Osteocyte (in vitro differentiated cells): ENCODE data around the gene ACOXL. TPM values are rescaled to one million over a fixed set of nuclear protein-coding genes. Genes with fewer than 3 reads are reported as not detected.

Source experiments
- DNase-seq: peaks from one replicate; pipeline ENCODE4 v3.0.0; 2021; ENCODE audit warnings: mixed read lengths; ENCODE audit not compliant: unreplicated experiment; ENCODE audit errors: extremely low spot score
- H3K27ac Mint-ChIP-seq: one replicate; pipeline ENCODE4 v1.8.0; 2021; ENCODE audit warnings: mild to moderate bottlenecking, mixed read lengths; ENCODE audit not compliant: unreplicated experiment
- H3K27me3 Mint-ChIP-seq: one replicate; pipeline ENCODE4 v1.8.0; 2021; ENCODE audit warnings: mixed read lengths; ENCODE audit not compliant: unreplicated experiment
- H3K36me3 Mint-ChIP-seq: one replicate; pipeline ENCODE4 v1.8.0; 2021; ENCODE audit warnings: mixed read lengths; ENCODE audit not compliant: unreplicated experiment
- H3K4me1 Mint-ChIP-seq: one replicate; pipeline ENCODE4 v1.8.0; 2021; ENCODE audit warnings: mixed read lengths; ENCODE audit not compliant: unreplicated experiment
- H3K4me3 Mint-ChIP-seq: one replicate; pipeline ENCODE4 v1.8.0; 2021; ENCODE audit warnings: mild to moderate bottlenecking, moderate library complexity, mixed read lengths; ENCODE audit not compliant: unreplicated experiment
- H3K9me3 Mint-ChIP-seq: one replicate; pipeline ENCODE4 v1.8.0; 2021; ENCODE audit warnings: mixed read lengths; ENCODE audit not compliant: unreplicated experiment
- total RNA-seq: library from RNA; stranded (reverse); gene quantifications from 2 replicates; pipeline ENCODE4 v1.2.1, GENCODE V29; 2021
- TF ChIP-seq, protein P1 (sequence below): fragments of 200-600 bp; sonication (generic); IDR thresholded peaks from 2 replicates; pipeline ENCODE4 v1.5.0; 2021; ENCODE audit warnings: antibody characterized with exemption, mild to moderate bottlenecking, moderate library complexity

The ACOXL gene
- total RNA-seq, 1 donor from 2014 or later, result not detected

DNA sequence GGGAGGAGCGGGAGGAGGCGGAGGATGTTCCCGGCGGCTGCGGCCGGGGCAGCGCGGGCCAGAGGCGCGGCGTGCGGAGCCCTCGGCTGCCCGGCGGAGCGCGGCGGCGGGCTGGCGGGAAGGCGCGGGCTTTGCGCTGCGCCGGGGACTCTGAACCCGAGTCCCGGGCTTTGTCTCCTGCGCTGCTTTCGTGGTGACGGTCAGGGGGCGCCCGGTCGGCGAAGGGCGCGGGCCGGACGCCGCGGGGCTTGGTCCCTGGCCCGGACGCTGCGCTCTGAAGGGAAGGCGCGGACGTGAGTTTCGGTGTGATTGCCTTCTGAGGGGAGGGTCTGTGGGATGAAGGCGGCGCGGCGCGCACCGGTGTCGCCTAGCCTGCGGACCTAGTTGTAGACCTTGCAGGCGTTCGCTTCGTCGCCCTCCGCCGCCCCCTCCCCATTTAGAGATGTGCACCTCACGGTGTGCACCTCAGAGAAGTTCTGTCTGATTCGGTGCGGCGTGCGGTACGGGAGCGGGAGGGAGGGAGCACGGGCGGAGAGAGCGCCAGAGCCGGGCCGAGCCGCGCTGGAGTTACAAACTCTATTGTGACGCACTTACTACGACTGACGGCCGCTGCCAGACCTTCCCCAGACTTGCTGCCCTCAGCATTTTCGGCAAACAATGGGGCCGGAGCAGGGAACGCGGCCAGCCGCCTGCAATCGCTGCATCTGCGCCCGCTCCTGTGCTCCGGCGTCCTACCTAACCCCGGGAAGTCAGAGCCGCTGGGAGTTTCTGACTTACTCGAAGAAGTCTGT, 390.5 kb downstream of the ACOXL start:
- H3K36me3 Mint-ChIP-seq, result peaks cover 43% of the 10 kb centered on the region
- H3K4me1 Mint-ChIP-seq, result peaks cover 55% of the 10 kb centered on the region
- DNase-seq, result peak; percentile 88
- H3K27me3 Mint-ChIP-seq, result no peaks in the 10 kb centered on the region
- TF ChIP-seq, protein P1, sequence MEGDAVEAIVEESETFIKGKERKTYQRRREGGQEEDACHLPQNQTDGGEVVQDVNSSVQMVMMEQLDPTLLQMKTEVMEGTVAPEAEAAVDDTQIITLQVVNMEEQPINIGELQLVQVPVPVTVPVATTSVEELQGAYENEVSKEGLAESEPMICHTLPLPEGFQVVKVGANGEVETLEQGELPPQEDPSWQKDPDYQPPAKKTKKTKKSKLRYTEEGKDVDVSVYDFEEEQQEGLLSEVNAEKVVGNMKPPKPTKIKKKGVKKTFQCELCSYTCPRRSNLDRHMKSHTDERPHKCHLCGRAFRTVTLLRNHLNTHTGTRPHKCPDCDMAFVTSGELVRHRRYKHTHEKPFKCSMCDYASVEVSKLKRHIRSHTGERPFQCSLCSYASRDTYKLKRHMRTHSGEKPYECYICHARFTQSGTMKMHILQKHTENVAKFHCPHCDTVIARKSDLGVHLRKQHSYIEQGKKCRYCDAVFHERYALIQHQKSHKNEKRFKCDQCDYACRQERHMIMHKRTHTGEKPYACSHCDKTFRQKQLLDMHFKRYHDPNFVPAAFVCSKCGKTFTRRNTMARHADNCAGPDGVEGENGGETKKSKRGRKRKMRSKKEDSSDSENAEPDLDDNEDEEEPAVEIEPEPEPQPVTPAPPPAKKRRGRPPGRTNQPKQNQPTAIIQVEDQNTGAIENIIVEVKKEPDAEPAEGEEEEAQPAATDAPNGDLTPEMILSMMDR, result no peak
- H3K27ac Mint-ChIP-seq, result peak overlapping the region; percentile 88
- H3K9me3 Mint-ChIP-seq, result no peaks in the 10 kb centered on the region
- H3K4me3 Mint-ChIP-seq, result peak overlapping the region; percentile 90

DNA sequence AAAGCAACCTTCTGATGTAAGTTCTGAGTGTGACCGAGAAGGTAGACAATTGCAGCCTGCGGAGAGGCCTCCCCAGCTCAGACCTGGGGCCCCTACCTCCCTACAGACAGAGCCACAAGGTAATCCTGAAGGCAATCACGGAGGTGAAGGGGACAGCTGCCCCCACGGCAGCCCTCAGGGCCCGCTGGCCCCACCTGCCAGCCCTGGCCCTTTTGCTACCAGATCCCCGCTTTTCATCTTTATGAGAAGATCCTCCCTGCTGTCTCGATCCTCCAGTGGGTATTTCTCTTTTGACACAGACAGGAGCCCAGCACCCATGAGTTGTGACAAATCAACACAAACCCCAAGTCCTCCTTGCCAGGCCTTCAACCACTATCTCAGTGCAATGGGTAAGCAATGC, 391.4 kb downstream of the ACOXL start:
- Mint-ChIP-seq H3K27me3 (no peaks in the 10 kb centered on the region), H3K4me1 (peaks cover 49% of the 10 kb centered on the region), H3K27ac (peak overlapping the region; percentile 31), H3K4me3 (peak overlapping the region; percentile 90), H3K9me3 (no peaks in the 10 kb centered on the region), H3K36me3 (peaks cover 52% of the 10 kb centered on the region)
- TF ChIP-seq, protein P1, result no peak
- no peak for DNase-seq

DNA sequence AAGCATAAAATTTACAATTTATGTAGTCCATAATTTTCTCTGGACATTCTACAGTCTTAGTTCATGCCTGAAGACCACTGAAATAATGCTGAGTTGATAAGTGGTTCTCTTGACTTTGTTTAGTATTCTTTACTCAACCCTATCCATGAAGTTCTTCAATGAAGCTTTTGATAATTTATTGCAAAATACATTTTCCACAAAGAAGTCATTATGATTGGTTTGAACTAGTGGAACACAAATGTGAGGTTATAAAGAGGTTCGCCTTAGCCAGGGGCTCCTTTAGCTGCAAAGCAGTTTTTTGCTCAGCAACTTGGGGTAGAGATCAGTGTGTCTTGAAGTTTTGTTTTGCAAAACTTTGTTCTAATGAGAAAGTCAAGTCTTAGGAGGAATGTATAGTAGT, 394.2 kb downstream of the ACOXL start:
- no peak overlapping the region for H3K27ac Mint-ChIP-seq
- no peak overlapping the region for H3K4me3 Mint-ChIP-seq
- TF ChIP-seq, protein P1, result no peak
- no peak for DNase-seq
- H3K36me3 Mint-ChIP-seq, result peaks cover 77% of the 10 kb centered on the region
- no peaks in the 10 kb centered on the region for H3K27me3 Mint-ChIP-seq
- peaks cover 39% of the 10 kb centered on the region for H3K4me1 Mint-ChIP-seq
- H3K9me3 Mint-ChIP-seq, result no peaks in the 10 kb centered on the region

DNA sequence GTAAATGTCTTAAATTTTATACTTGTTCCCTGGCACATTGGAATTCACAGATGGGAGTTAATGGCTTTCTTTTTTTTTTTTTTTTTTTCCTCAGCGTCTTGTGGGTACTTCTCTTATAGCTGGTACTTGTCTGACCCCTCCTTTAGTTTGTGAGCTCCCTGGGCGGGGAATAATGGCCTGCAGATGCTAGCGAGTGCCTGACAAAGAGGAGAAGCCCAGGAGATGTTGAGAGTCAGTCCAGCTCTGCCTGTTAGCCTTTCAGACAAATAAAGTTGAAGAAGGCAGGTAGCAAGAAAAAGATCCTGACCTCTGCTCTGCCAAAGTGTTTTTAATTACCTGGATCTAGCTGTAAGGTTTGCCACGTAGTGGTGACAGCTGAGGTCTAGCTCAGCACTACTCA, 395.0 kb downstream of the ACOXL start:
- Mint-ChIP-seq H3K4me1 (peaks cover 43% of the 10 kb centered on the region), H3K4me3 (no peak overlapping the region), H3K36me3 (peaks cover 81% of the 10 kb centered on the region), H3K27me3 (no peaks in the 10 kb centered on the region), H3K9me3 (no peaks in the 10 kb centered on the region), H3K27ac (peak overlapping the region; percentile 56)
- TF ChIP-seq, protein P1, result no peak
- DNase-seq, result no peak

DNA sequence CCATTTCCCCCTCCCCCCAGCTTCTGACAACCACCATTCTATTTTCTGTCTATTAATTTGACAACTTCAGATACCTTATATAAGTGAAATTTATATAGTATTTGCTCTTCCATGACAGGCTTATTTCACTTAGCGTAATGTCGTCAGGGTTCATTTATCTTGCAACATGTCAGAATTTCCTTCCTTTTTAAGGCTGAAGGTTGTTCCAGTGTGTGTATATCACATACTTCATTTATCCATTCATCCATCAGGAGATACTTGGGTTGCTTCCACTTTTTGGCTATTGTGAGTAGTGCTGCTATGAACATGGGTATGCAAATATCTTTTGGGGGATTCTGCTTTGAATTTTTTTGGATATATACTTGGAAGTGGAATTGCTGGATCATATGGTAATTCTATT, 395.7 kb downstream of the ACOXL start:
- H3K9me3 Mint-ChIP-seq, result no peaks in the 10 kb centered on the region
- TF ChIP-seq, protein P1, result no peak
- H3K4me3 Mint-ChIP-seq, result no peak overlapping the region
- H3K36me3 Mint-ChIP-seq, result peaks cover 81% of the 10 kb centered on the region
- no peak for DNase-seq
- no peak overlapping the region for H3K27ac Mint-ChIP-seq
- no peaks in the 10 kb centered on the region for H3K27me3 Mint-ChIP-seq
- H3K4me1 Mint-ChIP-seq, result peaks cover 43% of the 10 kb centered on the region
